HG02571 (cell line): ENCODE measurements around the gene REC8.
"Not testable (repeated sequence)": the region's sequence is repeated elsewhere in the genome, so short reads cannot be mapped to it uniquely, and the experiment has no call there.

Experiments used
- ATAC-seq: cut with Tn5 transposase; IDR thresholded peaks from one replicate; pipeline ENCODE4 v1.9.1; 2021; ENCODE audit warnings: mild to moderate bottlenecking, moderate library complexity; ENCODE audit not compliant: unreplicated experiment

The REC8 gene

GRCh38 chr14:24198814-24199524 lies 27.1 kb downstream of the REC8 start:
- no peak for ATAC-seq

- ATAC-seq: not testable (repeated sequence)
Measured at GRCh38 chr14:24202538-24202937, 30.7 kb downstream of the REC8 start.

GRCh38 chr14:24203249-24203886 lies 31.5 kb downstream of the REC8 start:
- not testable (repeated sequence) for ATAC-seq

- no peak for ATAC-seq
Measured at GRCh38 chr14:24204163-24205146, 32.6 kb downstream of the REC8 start.

GRCh38 chr14:24206260-24207103 lies 34.6 kb downstream of the REC8 start:
- no peak for ATAC-seq

GRCh38 chr14:24207104-24207551 lies 35.2 kb downstream of the REC8 start:
- ATAC-seq: no peak

- ATAC-seq: no peak
Measured at GRCh38 chr14:24207625-24208024, 35.7 kb downstream of the REC8 start.

- no peak for ATAC-seq
Measured at GRCh38 chr14:24211311-24211710, 39.4 kb downstream of the REC8 start.

- peak; percentile 75 for ATAC-seq
Measured at GRCh38 chr14:24212924-24213865, 41.3 kb downstream of the REC8 start, which contains the start of gene CHMP4A. Gene CHMP4A, minus strand, starts transcription at chr14:24213488. Its CDS starts 49 bp downstream, at chr14:24213439.

GRCh38 chr14:24213866-24214662 lies 42.2 kb downstream of the REC8 start:
- ATAC-seq: no peak

- ATAC-seq: peak; percentile 54
Measured at GRCh38 chr14:24215495-24216344, 43.8 kb downstream of the REC8 start, which contains the start of gene MDP1. Gene MDP1, minus strand, starts transcription at chr14:24216066. Its CDS starts 111 bp downstream, at chr14:24215955.

- ATAC-seq: no peak
Measured at GRCh38 chr14:24216345-24216699, 44.4 kb downstream of the REC8 start.

GRCh38 chr14:24216876-24217275 lies 45.0 kb downstream of the REC8 start:
- ATAC-seq: not testable (repeated sequence)

GRCh38 chr14:24219080-24219479 lies 47.2 kb downstream of the REC8 start:
- no peak for ATAC-seq

- ATAC-seq: no peak
Measured at GRCh38 chr14:24219521-24219920, 47.6 kb downstream of the REC8 start.

GRCh38 chr14:24222987-24223386 lies 51.1 kb downstream of the REC8 start:
- not testable (repeated sequence) for ATAC-seq

- ATAC-seq: no peak
Measured at GRCh38 chr14:24224618-24225071, 52.8 kb downstream of the REC8 start.
